CD14-positive monocyte (primary cell): ENCODE results near the gene ARFGAP3. TPM values are rescaled to one million over a fixed set of nuclear protein-coding genes. Genes with fewer than 3 reads are reported as not detected.

Experiments used
- DNase-seq, 3 donors: peaks; one replicate each; pipeline ENCODE4 v3.0.0-alpha.2; 2011 to 2022
- H2AFZ ChIP-seq: 2 replicates; pipeline ENCODE4 v1.6.0; 2012; ENCODE audit warnings: mild to moderate bottlenecking, low read depth, low read length, inconsistent platforms; ENCODE audit not compliant: insufficient read depth, poor library complexity, severe bottlenecking
- H3K27ac ChIP-seq, 2 donors: 1 replicate in 1 of 2; 2 replicates in 1 of 2; pipeline ENCODE4 v1.5.1; 2012 to 2013; ENCODE audit warnings: low read length in 2 of 2, control low read depth in 1 of 2, inconsistent platforms in 1 of 2, low read depth in 1 of 2, mild to moderate bottlenecking in 1 of 2
- H3K27me3 ChIP-seq, 2 donors: one replicate each; pipeline versions ENCODE4 v1.6.0 to v1.6.1; 2011 to 2013; ENCODE audit warnings: low read length in 2 of 2; ENCODE audit not compliant: control insufficient read depth in 2 of 2, insufficient read depth in 2 of 2
- H3K36me3 ChIP-seq, 2 donors: replicated peaks in 1 of 2; 1 replicate in 1 of 2; 2 replicates in 1 of 2; pipeline versions ENCODE4 v1.5.1 to v1.6.1; 2012 to 2013; ENCODE audit warnings: low read length in 2 of 2, control low read depth in 1 of 2, inconsistent platforms in 1 of 2, mild to moderate bottlenecking in 1 of 2; ENCODE audit not compliant: insufficient read depth in 2 of 2, control insufficient read depth in 1 of 2
- H3K4me1 ChIP-seq, 2 donors: 1 replicate in 1 of 2; 2 replicates in 1 of 2; pipeline versions ENCODE4 v1.5.1 to v1.6.1; 2012 to 2013; ENCODE audit warnings: low read length in 2 of 2, control low read depth in 1 of 2, inconsistent platforms in 1 of 2, mild to moderate bottlenecking in 1 of 2, moderate library complexity in 1 of 2; ENCODE audit not compliant: insufficient read depth in 2 of 2, control insufficient read depth in 1 of 2
- H3K4me2 ChIP-seq: replicated peaks from 2 replicates; pipeline ENCODE3; 2012; ENCODE audit warnings: low read length, moderate library complexity, mild to moderate bottlenecking; ENCODE audit not compliant: poor library complexity, severe bottlenecking; ENCODE audit errors: extremely low read depth
- H3K4me3 ChIP-seq, 3 experiments: fragments of 200-600 bp in 1 of 3; sonication (generic) in 1 of 3; replicated peaks in 1 of 3; 1 replicate in 2 of 3; 2 replicates in 1 of 3; pipeline ENCODE4 v1.5.1; 2011 to 2013; ENCODE audit warnings: low read length in 3 of 3, mild to moderate bottlenecking in 3 of 3, control low read depth in 2 of 3, low read depth in 2 of 3, inconsistent platforms in 1 of 3, moderate library complexity in 1 of 3
- H3K79me2 ChIP-seq: 2 replicates; pipeline ENCODE4 v1.6.0; 2012; ENCODE audit warnings: mild to moderate bottlenecking, control low read depth, inconsistent platforms, low read length, moderate library complexity; ENCODE audit not compliant: insufficient read depth
- H3K9ac ChIP-seq: 2 replicates; pipeline ENCODE4 v1.6.0; 2017; ENCODE audit warnings: low read length, mild to moderate bottlenecking; ENCODE audit not compliant: insufficient read depth, poor library complexity, severe bottlenecking
- H3K9me3 ChIP-seq, 2 donors: replicated peaks in 1 of 2; 1 replicate in 1 of 2; 2 replicates in 1 of 2; pipeline versions ENCODE4 v1.5.1 to v1.6.1; 2012 to 2013; ENCODE audit warnings: low read length in 2 of 2, control low read depth in 1 of 2; ENCODE audit not compliant: control insufficient read depth in 1 of 2, insufficient read depth in 1 of 2
- H4K20me1 ChIP-seq: 2 replicates; pipeline ENCODE4 v1.6.0; 2012; ENCODE audit warnings: mild to moderate bottlenecking, low read length, control low read depth, moderate library complexity; ENCODE audit not compliant: insufficient read depth
- H3K27ac Mint-ChIP-seq, 7 donors: one replicate each; pipeline ENCODE4 v1.8.0; 2020; ENCODE audit warnings: mild to moderate bottlenecking in 7 of 7, mixed read lengths in 7 of 7, moderate library complexity in 6 of 7, inconsistent platforms in 2 of 7
- H3K27me3 Mint-ChIP-seq, 3 donors: one replicate each; pipeline ENCODE4 v1.8.0; 2021 to 2022; ENCODE audit warnings: low read depth in 3 of 3, mild to moderate bottlenecking in 3 of 3, mixed read lengths in 3 of 3, moderate library complexity in 3 of 3, inconsistent platforms in 1 of 3
- H3K36me3 Mint-ChIP-seq, 2 donors: one replicate each; pipeline ENCODE4 v1.8.0; 2020; ENCODE audit warnings: mixed read lengths in 2 of 2, inconsistent platforms in 1 of 2, mild to moderate bottlenecking in 1 of 2
- H3K4me1 Mint-ChIP-seq: one replicate; pipeline ENCODE4 v1.8.0; 2020; ENCODE audit warnings: mild to moderate bottlenecking, mixed read lengths
- H3K4me3 Mint-ChIP-seq, 2 donors: one replicate each; pipeline ENCODE4 v1.8.0; 2020; ENCODE audit warnings: mild to moderate bottlenecking in 2 of 2, mixed read lengths in 2 of 2, moderate library complexity in 1 of 2
- H3K9me3 Mint-ChIP-seq, 7 donors: one replicate each; pipeline ENCODE4 v1.8.0; 2020 to 2022; ENCODE audit warnings: mixed read lengths in 7 of 7, mild to moderate bottlenecking in 6 of 7, moderate library complexity in 6 of 7, inconsistent platforms in 2 of 7
- WGBS: methylation state at CpG from one replicate; pipeline ENCODE4 v1.1.5; 2013; ENCODE audit warnings: missing lambda C conversion rate; ENCODE audit not compliant: insufficient coverage; 5-methylcytosine and 5-hydroxymethylcytosine counted together
- intact Hi-C, 2 donors: fragments of 100-400 bp; cut with micrococcal nuclease; formaldehyde crosslinking; loops; one replicate each; pipeline versions ENCODE4 v1.15.0 to v1.15.1; 2023
- polyA plus RNA-seq, 3 donors: library from polyadenylated mRNA; depleted of rRNA in 1 of 3; unstranded in 2 of 3; stranded (reverse) in 1 of 3; fragments of 300-500 nt in 2 of 3; fragments of >200 nt in 1 of 3; fragmentation: Illumina TruSeq in 2 of 3; gene quantifications; 1 replicate in 2 of 3; 2 replicates in 1 of 3; pipeline ENCODE4 v1.2.3, GENCODE V29; 2012 to 2021
- TF ChIP-seq, protein P1 (sequence below): fragments of 200-600 bp; IDR thresholded peaks from one replicate; pipeline ENCODE4 v1.8.0; 2022; ENCODE audit warnings: antibody characterized with exemption, mild to moderate bottlenecking

The ARFGAP3 gene
- polyA plus RNA-seq, 3 donors = 22.3 to 38.7 (median 34.8) TPM

DNA sequence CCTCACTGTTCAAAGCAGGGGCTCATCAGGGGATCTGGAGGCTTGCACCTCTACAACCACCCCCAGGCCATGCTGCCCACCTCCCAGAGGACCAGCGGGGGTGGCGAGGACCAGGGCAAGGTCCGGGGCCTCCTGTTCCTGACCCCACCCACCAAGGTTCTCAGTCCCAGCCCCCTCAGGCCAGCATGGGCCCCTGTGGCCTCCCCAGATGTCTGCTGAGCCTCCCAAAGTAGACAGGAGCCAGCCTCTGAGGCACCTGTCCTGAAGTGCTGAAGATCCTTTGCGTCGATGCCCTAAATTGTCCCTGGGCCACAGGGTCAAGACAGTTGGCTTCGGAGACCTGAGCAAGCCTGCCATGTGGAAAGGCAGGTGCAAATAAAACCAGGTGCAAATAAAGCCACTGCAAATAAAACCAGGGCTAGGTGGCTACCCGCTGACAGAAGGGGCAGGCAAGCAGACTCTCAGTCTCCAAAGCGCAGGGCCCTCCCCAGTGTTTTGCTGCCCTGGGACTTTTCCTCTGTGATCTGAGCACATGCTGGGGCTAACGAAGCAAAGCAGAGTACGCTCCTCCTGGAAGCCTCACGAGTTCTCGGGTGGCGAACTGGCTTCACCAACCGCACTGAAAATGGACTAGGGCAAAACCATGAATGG is 22.4 kb upstream of the ARFGAP3 start:
- DNase-seq = no peak
- Mint-ChIP-seq H3K4me3 (no peak overlapping the region), H3K4me1 (no peaks in the 10 kb centered on the region), H3K9me3 (no peaks in the 10 kb centered on the region), H3K27ac (peak overlapping the region in 2 of 7 donors; percentile 23 to 46), H3K27me3 (no peaks in the 10 kb centered on the region), H3K36me3 (peaks cover 82 to 100% of the 10 kb centered on the region in 2 donors)
- Histone ChIP-seq H3K9me3 (no peaks in the 10 kb centered on the region), H3K79me2 (no peaks in the 10 kb centered on the region), H3K9ac (no peak overlapping the region), H2AFZ (no peak overlapping the region), H4K20me1 (peaks cover 31% of the 10 kb centered on the region), H3K4me3 (no peak overlapping the region), H3K27ac (no peak overlapping the region), H3K4me2 (no peak overlapping the region), H3K4me1 (no peaks in the 10 kb centered on the region), H3K27me3 (no peaks in the 10 kb centered on the region), H3K36me3 (peaks cover 96 to 100% of the 10 kb centered on the region in 2 donors)
- intact Hi-C loops = no loop called here
- 95% methylated on average over 10 of the region's 14 CpGs for WGBS
- TF ChIP-seq, protein P1, sequence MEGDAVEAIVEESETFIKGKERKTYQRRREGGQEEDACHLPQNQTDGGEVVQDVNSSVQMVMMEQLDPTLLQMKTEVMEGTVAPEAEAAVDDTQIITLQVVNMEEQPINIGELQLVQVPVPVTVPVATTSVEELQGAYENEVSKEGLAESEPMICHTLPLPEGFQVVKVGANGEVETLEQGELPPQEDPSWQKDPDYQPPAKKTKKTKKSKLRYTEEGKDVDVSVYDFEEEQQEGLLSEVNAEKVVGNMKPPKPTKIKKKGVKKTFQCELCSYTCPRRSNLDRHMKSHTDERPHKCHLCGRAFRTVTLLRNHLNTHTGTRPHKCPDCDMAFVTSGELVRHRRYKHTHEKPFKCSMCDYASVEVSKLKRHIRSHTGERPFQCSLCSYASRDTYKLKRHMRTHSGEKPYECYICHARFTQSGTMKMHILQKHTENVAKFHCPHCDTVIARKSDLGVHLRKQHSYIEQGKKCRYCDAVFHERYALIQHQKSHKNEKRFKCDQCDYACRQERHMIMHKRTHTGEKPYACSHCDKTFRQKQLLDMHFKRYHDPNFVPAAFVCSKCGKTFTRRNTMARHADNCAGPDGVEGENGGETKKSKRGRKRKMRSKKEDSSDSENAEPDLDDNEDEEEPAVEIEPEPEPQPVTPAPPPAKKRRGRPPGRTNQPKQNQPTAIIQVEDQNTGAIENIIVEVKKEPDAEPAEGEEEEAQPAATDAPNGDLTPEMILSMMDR = no peak

DNA sequence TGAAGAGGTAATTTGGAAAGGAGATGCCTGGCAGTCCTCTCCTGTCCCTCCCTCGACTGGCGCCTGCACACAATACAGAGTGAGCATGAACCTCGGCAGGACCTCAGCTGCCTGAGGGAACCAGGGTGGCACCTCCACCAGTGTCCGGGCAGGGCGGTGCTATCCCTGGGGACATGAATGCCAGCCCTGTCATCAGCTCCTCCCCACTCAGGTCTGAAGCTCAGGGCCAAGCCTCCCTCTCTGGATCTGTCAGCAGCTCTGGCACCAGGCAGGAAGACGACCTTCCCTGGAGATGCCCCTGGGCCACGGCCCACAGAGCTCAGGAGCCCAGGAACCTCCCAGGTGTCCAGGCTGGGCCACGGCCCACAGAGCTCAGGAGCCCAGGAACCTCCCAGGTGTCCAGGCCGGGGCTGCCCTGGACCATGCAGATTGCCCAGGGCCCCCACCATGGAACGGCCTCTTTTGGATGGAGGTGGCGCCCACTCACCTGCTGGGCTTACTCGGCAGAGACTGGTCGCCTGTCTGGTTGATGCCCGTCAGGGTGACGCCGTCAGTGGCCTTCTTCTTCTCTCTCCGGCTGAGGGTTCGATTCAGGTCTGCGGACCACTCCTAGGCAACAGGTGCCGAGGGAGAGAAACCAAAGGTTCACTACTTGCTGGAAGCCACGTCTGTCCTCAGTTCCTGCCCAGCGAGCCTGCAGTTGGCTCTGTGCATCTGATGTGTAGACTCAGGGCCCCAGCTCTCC is 21.7 kb upstream of the ARFGAP3 start:
- intact Hi-C loops = no loop called here

More for the DNA sequence above, 21.7 kb upstream of the ARFGAP3 start:
- no peaks in the 10 kb centered on the region for H3K27me3 ChIP-seq
- H3K9me3 Mint-ChIP-seq = no peaks in the 10 kb centered on the region
- no peaks in the 10 kb centered on the region for H3K79me2 ChIP-seq
- WGBS = 93% methylated on average over 17 of the region's 22 CpGs
- H3K4me3 ChIP-seq = no peak overlapping the region
- peak overlapping the region in 1 of 2 donors; percentile 26 for H3K27ac ChIP-seq
- H3K4me3 Mint-ChIP-seq = no peak overlapping the region
- H3K36me3 ChIP-seq = peaks cover 96 to 100% of the 10 kb centered on the region in 2 donors
- no peak overlapping the region for H3K27ac Mint-ChIP-seq
- no peak overlapping the region for H3K9ac ChIP-seq
- TF ChIP-seq, protein P1 = no peak
- no peak overlapping the region for H3K4me2 ChIP-seq
- H3K27me3 Mint-ChIP-seq = no peaks in the 10 kb centered on the region
- H3K4me1 ChIP-seq = no peaks in the 10 kb centered on the region
- no peaks in the 10 kb centered on the region for H3K9me3 ChIP-seq
- DNase-seq = no peak
- H3K36me3 Mint-ChIP-seq = peaks cover 81 to 100% of the 10 kb centered on the region in 2 donors
- H2AFZ ChIP-seq = no peak overlapping the region
- no peaks in the 10 kb centered on the region for H3K4me1 Mint-ChIP-seq
- H4K20me1 ChIP-seq = peaks cover 31% of the 10 kb centered on the region
